SK-N-SH treated with all-trans-retinoic acid at 6 μM for 48 hours (cell line): ENCODE measurements around the gene CDKN2AIP.
A peak's percentile ranks its signal among the peaks of the same experiment; 100 is the strongest.

Source experiments
- ATAC-seq: fragments of 200-7000 bp; cut with Tn5 transposase; 3 replicates; pipeline ENCODE4 v1.9.1; 2020; ENCODE audit warnings: mild to moderate bottlenecking, moderate library complexity
- CSDC2 ChIP-seq: fragments of 250-450 bp; sonication (Bioruptor Pico); IDR thresholded peaks from 2 replicates; pipeline ENCODE4 v1.5.0; 2020; ENCODE audit warnings: mild to moderate bottlenecking, moderate library complexity
- ESRRG ChIP-seq: fragments of 250-450 bp; sonication (Bioruptor Pico); IDR thresholded peaks from 2 replicates; pipeline ENCODE4 v1.6.1; 2021; ENCODE audit warnings: mild to moderate bottlenecking
- GLIS3 ChIP-seq: fragments of 250-450 bp; sonication (Bioruptor Pico); IDR thresholded peaks from 2 replicates; pipeline ENCODE4 v1.5.0; 2020; ENCODE audit warnings: mild to moderate bottlenecking, moderate library complexity
- ISL1 ChIP-seq: fragments of 250-450 bp; sonication (Bioruptor Pico); IDR thresholded peaks from 2 replicates; pipeline ENCODE4 v2.1.2; 2022; ENCODE audit warnings: mild to moderate bottlenecking, moderate library complexity
- PPARA ChIP-seq: fragments of 250-450 bp; sonication (Bioruptor Pico); IDR thresholded peaks from 2 replicates; pipeline ENCODE4 v1.5.0; 2020; ENCODE audit warnings: mild to moderate bottlenecking, borderline replicate concordance
- RARB ChIP-seq: fragments of 250-450 bp; sonication (Bioruptor Pico); IDR thresholded peaks from 2 replicates; pipeline ENCODE4 v1.8.0; 2021; ENCODE audit warnings: mild to moderate bottlenecking, moderate library complexity
- SNAI2 ChIP-seq: fragments of 250-450 bp; sonication (Bioruptor Pico); IDR thresholded peaks from 2 replicates; pipeline ENCODE4 v1.5.0; 2020; ENCODE audit warnings: mild to moderate bottlenecking, moderate library complexity
- TCF4 ChIP-seq: fragments of 250-450 bp; sonication (Bioruptor Pico); IDR thresholded peaks from 2 replicates; pipeline ENCODE4 v1.8.0; 2021; ENCODE audit warnings: mild to moderate bottlenecking, moderate library complexity, borderline replicate concordance
- TOX ChIP-seq: fragments of 250-450 bp; sonication (Bioruptor Pico); IDR thresholded peaks from 2 replicates; pipeline ENCODE4 v1.8.0; 2021; ENCODE audit warnings: mild to moderate bottlenecking, moderate library complexity, borderline replicate concordance
- ZFP3 ChIP-seq: fragments of 250-450 bp; sonication (Bioruptor Pico); IDR thresholded peaks from 2 replicates; pipeline ENCODE4 v1.5.0; 2020; ENCODE audit warnings: mild to moderate bottlenecking, moderate library complexity
- ZNF8 ChIP-seq: fragments of 450-650 bp; formaldehyde crosslinking; IDR thresholded peaks from 2 replicates; pipeline ENCODE4 v1.5.0; 2020; ENCODE audit warnings: mild to moderate bottlenecking, moderate library complexity
- TF ChIP-seq, protein P1 (sequence below): fragments of 250-450 bp; sonication (Bioruptor Pico); IDR thresholded peaks from 2 replicates; pipeline ENCODE4 v1.5.1; 2021; ENCODE audit warnings: mild to moderate bottlenecking, moderate library complexity
- TF ChIP-seq, protein P2 (sequence below): fragments of 250-450 bp; sonication (Bioruptor Pico); IDR thresholded peaks from 2 replicates; pipeline ENCODE4 v1.5.0; 2020; ENCODE audit warnings: mild to moderate bottlenecking, moderate library complexity
- TF ChIP-seq, protein P3 (sequence below): fragments of 250-450 bp; sonication (Bioruptor Pico); IDR thresholded peaks from 2 replicates; pipeline ENCODE4 v1.8.0; 2021; ENCODE audit warnings: low read depth, mild to moderate bottlenecking, moderate library complexity, borderline replicate concordance
- TF ChIP-seq, protein P4 (sequence below): fragments of 250-450 bp; sonication (Bioruptor Pico); IDR thresholded peaks from 2 replicates; pipeline ENCODE4 v1.8.0; 2020; ENCODE audit warnings: mild to moderate bottlenecking, moderate library complexity, borderline replicate concordance

Gene CDKN2AIP

DNA sequence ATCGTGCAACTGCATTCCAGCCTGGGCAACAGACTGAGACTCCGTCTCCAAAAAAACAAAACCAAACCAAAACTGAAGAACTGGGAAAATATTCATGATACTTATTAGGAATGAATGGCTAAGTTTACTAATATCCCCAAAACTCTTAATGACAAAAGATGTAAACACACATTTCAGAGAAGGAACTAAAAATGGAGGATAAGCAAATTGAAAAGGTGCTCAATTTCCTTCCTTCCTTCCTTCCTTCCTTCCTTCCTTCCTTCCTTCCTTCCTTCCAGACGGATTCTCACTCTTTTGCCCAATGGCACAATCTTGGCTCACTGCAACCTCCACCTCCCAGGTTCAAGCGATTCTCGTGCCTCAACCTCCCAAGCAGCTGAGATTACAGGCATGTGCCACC, 44.4 kb upstream of the CDKN2AIP start:
- no peak for ATAC-seq
- TF ChIP-seq, protein P1, sequence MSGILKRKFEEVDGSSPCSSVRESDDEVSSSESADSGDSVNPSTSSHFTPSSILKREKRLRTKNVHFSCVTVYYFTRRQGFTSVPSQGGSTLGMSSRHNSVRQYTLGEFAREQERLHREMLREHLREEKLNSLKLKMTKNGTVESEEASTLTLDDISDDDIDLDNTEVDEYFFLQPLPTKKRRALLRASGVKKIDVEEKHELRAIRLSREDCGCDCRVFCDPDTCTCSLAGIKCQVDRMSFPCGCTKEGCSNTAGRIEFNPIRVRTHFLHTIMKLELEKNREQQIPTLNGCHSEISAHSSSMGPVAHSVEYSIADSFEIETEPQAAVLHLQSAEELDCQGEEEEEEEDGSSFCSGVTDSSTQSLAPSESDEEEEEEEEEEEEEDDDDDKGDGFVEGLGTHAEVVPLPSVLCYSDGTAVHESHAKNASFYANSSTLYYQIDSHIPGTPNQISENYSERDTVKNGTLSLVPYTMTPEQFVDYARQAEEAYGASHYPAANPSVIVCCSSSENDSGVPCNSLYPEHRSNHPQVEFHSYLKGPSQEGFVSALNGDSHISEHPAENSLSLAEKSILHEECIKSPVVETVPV (CRISPR knock-in tag) = no peak
- TF ChIP-seq, protein P2, sequence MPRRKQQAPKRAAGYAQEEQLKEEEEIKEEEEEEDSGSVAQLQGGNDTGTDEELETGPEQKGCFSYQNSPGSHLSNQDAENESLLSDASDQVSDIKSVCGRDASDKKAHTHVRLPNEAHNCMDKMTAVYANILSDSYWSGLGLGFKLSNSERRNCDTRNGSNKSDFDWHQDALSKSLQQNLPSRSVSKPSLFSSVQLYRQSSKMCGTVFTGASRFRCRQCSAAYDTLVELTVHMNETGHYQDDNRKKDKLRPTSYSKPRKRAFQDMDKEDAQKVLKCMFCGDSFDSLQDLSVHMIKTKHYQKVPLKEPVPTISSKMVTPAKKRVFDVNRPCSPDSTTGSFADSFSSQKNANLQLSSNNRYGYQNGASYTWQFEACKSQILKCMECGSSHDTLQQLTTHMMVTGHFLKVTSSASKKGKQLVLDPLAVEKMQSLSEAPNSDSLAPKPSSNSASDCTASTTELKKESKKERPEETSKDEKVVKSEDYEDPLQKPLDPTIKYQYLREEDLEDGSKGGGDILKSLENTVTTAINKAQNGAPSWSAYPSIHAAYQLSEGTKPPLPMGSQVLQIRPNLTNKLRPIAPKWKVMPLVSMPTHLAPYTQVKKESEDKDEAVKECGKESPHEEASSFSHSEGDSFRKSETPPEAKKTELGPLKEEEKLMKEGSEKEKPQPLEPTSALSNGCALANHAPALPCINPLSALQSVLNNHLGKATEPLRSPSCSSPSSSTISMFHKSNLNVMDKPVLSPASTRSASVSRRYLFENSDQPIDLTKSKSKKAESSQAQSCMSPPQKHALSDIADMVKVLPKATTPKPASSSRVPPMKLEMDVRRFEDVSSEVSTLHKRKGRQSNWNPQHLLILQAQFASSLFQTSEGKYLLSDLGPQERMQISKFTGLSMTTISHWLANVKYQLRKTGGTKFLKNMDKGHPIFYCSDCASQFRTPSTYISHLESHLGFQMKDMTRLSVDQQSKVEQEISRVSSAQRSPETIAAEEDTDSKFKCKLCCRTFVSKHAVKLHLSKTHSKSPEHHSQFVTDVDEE (CRISPR knock-in tag) = no peak
- TF ChIP-seq SNAI2 (no peak), TCF4 (CRISPR knock-in tag) (no peak), RARB (CRISPR knock-in tag) (no peak), ZFP3 (CRISPR knock-in tag) (no peak), GLIS3 (CRISPR knock-in tag) (no peak), CSDC2 (CRISPR knock-in tag) (no peak), ESRRG (CRISPR knock-in tag) (no peak), PPARA (CRISPR knock-in tag) (no peak), ISL1 (CRISPR knock-in tag) (no peak)
- TF ChIP-seq, protein P3, sequence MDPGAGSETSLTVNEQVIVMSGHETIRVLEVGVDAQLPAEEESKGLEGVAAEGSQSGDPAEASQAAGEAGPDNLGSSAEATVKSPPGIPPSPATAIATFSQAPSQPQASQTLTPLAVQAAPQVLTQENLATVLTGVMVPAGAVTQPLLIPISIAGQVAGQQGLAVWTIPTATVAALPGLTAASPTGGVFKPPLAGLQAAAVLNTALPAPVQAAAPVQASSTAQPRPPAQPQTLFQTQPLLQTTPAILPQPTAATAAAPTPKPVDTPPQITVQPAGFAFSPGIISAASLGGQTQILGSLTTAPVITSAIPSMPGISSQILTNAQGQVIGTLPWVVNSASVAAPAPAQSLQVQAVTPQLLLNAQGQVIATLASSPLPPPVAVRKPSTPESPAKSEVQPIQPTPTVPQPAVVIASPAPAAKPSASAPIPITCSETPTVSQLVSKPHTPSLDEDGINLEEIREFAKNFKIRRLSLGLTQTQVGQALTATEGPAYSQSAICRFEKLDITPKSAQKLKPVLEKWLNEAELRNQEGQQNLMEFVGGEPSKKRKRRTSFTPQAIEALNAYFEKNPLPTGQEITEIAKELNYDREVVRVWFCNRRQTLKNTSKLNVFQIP (CRISPR knock-in tag) = no peak
- TF ChIP-seq, protein P4, sequence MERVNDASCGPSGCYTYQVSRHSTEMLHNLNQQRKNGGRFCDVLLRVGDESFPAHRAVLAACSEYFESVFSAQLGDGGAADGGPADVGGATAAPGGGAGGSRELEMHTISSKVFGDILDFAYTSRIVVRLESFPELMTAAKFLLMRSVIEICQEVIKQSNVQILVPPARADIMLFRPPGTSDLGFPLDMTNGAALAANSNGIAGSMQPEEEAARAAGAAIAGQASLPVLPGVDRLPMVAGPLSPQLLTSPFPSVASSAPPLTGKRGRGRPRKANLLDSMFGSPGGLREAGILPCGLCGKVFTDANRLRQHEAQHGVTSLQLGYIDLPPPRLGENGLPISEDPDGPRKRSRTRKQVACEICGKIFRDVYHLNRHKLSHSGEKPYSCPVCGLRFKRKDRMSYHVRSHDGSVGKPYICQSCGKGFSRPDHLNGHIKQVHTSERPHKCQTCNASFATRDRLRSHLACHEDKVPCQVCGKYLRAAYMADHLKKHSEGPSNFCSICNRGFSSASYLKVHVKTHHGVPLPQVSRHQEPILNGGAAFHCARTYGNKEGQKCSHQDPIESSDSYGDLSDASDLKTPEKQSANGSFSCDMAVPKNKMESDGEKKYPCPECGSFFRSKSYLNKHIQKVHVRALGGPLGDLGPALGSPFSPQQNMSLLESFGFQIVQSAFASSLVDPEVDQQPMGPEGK = no peak

DNA sequence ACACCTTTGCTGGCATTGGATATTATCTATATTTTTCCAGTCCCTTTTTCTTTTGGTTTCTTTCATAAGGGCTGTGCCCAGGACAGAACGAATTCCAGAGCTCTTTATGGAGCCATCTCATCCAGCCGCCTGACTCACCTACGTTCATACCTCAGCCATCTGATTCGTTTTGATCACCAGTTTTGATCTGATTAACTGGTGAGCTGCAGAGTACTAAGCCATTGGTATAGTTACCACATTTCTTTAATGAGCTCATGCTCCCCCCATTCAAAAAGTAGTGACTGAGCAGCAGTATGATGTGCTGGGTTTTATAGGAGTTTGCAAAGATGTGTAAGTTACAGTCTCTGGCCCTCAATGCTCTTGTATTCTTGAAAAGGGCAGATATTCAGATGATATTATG, 43.0 kb upstream of the CDKN2AIP start:
- peak; percentile 59; the same call in 1 of the 2 replicates for TF ChIP-seq ZFP3 (CRISPR knock-in tag)
- no peak for TF ChIP-seq TOX
- no peak for ATAC-seq

DNA sequence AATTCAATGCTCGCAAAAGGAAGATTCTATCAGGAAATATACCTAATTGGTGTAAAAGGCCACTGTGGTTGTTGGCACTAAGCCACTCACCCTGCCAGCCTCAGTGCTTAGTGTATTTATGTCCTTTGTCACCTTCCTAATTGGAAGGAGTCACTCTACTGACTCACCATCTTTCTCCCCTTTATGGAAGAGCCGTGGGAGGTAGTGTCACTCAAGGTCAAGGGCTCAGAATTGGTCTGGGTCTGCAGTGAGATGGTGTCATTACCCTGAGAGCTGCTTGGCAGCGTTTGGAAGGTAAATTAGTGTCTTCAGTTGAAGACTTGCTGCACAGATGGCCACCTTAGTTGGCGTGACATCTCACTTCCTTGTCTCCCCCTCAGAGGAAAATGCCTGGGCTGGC, 41.7 kb upstream of the CDKN2AIP start:
- no peak for ATAC-seq
- TF ChIP-seq RARB (CRISPR knock-in tag) (no peak), ISL1 (CRISPR knock-in tag) (no peak), GLIS3 (CRISPR knock-in tag) (no peak), ZNF8 (CRISPR knock-in tag) (no peak), TOX (no peak), ZFP3 (CRISPR knock-in tag) (no peak), TCF4 (CRISPR knock-in tag) (no peak)
- TF ChIP-seq, protein P3 (CRISPR knock-in tag) = no peak
- TF ChIP-seq, protein P2 (CRISPR knock-in tag) = no peak
